Right lobe of liver (tissue), 4 donors: ENCODE measurements around the gene AK1.

Experiments used
- CTCF ChIP-seq, 4 donors: fragments of 200-600 bp in 3 of 4; fragments of 450-650 bp in 1 of 4; IDR thresholded peaks; one replicate each; pipeline versions ENCODE4 v1.5.1 to v1.8.0; 2016 to 2022; ENCODE audit warnings: antibody characterized with exemption in 4 of 4, mild to moderate bottlenecking in 2 of 4
- POLR2A ChIP-seq: fragments of 450-650 bp; IDR thresholded peaks from one replicate; pipeline ENCODE4 v1.6.1; 2017; ENCODE audit warnings: antibody characterized with exemption, mild to moderate bottlenecking
- donor health status: DM: no; HTN: no; CAD: no.
- donor health status: DM: no; HTN: no; CAD: no.
- donor health status: DM: no; HTN: yes; CAD: no.

- no peak for TF ChIP-seq CTCF (IDR thresholded peaks at IDR 0.05)
- no peak for TF ChIP-seq POLR2A
Observed at GRCh38 chr9:127908660-127908926, 31.1 kb upstream of the AK1 start.
